Chondrocyte (in vitro differentiated cells): ENCODE results near the gene LIPE. TPM values are rescaled to one million over a fixed set of nuclear protein-coding genes. Genes with fewer than 3 reads are reported as not detected.

ENCODE experiments used
- DNase-seq: peaks from one replicate; pipeline ENCODE4 v3.0.0; 2021; ENCODE audit warnings: mixed read lengths, low spot score
- H3K27ac Mint-ChIP-seq: one replicate; pipeline ENCODE4 v1.8.0; 2021; ENCODE audit warnings: mild to moderate bottlenecking, moderate library complexity, mixed read lengths; ENCODE audit not compliant: unreplicated experiment
- H3K27me3 Mint-ChIP-seq: 2 replicates; pipeline ENCODE4 v1.8.0; 2021; ENCODE audit warnings: low read depth, mixed read lengths
- H3K36me3 Mint-ChIP-seq: 2 replicates; pipeline ENCODE4 v1.8.0; 2021; ENCODE audit warnings: low read depth, mixed read lengths
- H3K4me1 Mint-ChIP-seq: 2 replicates; pipeline ENCODE4 v1.8.0; 2021; ENCODE audit warnings: low read depth, mild to moderate bottlenecking, mixed read lengths
- H3K4me3 Mint-ChIP-seq: one replicate; pipeline ENCODE4 v1.8.0; 2021; ENCODE audit warnings: mild to moderate bottlenecking, moderate library complexity, mixed read lengths; ENCODE audit not compliant: unreplicated experiment
- H3K9me3 Mint-ChIP-seq: 2 replicates; pipeline ENCODE4 v1.8.0; 2021; ENCODE audit warnings: low read depth, mixed read lengths
- total RNA-seq: library from RNA; stranded (reverse); gene quantifications from 3 replicates; pipeline ENCODE4 v1.2.1, GENCODE V29; 2021
- TF ChIP-seq, protein P1 (sequence below): fragments of 200-600 bp; sonication (generic); IDR thresholded peaks from 2 replicates; pipeline ENCODE4 v1.5.0; 2021; ENCODE audit warnings: antibody characterized with exemption, mild to moderate bottlenecking, moderate library complexity

The LIPE gene
- total RNA-seq, 1 donor from 2014 or later, result 3.9 TPM

- peaks cover 18% of the 10 kb centered on the region for H3K4me1 Mint-ChIP-seq
- peak overlapping the region; percentile 39 for H3K27ac Mint-ChIP-seq
- no peaks in the 10 kb centered on the region for H3K36me3 Mint-ChIP-seq
- no peaks in the 10 kb centered on the region for H3K9me3 Mint-ChIP-seq
- TF ChIP-seq, protein P1, sequence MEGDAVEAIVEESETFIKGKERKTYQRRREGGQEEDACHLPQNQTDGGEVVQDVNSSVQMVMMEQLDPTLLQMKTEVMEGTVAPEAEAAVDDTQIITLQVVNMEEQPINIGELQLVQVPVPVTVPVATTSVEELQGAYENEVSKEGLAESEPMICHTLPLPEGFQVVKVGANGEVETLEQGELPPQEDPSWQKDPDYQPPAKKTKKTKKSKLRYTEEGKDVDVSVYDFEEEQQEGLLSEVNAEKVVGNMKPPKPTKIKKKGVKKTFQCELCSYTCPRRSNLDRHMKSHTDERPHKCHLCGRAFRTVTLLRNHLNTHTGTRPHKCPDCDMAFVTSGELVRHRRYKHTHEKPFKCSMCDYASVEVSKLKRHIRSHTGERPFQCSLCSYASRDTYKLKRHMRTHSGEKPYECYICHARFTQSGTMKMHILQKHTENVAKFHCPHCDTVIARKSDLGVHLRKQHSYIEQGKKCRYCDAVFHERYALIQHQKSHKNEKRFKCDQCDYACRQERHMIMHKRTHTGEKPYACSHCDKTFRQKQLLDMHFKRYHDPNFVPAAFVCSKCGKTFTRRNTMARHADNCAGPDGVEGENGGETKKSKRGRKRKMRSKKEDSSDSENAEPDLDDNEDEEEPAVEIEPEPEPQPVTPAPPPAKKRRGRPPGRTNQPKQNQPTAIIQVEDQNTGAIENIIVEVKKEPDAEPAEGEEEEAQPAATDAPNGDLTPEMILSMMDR, result peak; percentile 99
- peak overlapping the region; percentile 76 for H3K4me3 Mint-ChIP-seq
- no peak for DNase-seq
- no peaks in the 10 kb centered on the region for H3K27me3 Mint-ChIP-seq
Observed at GRCh38 chr19:42401365-42402303, 25.6 kb downstream of the LIPE start.

GRCh38 chr19:42400404-42400803 is 26.8 kb downstream of the LIPE start:
- H3K27me3 Mint-ChIP-seq, result no peaks in the 10 kb centered on the region
- H3K4me3 Mint-ChIP-seq, result no peak overlapping the region
- no peaks in the 10 kb centered on the region for H3K36me3 Mint-ChIP-seq
- TF ChIP-seq, protein P1, result no peak
- no peak overlapping the region for H3K27ac Mint-ChIP-seq
- no peaks in the 10 kb centered on the region for H3K9me3 Mint-ChIP-seq
- H3K4me1 Mint-ChIP-seq, result peaks cover 25% of the 10 kb centered on the region
- no peak for DNase-seq

- no peaks in the 10 kb centered on the region for H3K9me3 Mint-ChIP-seq
- no peak for DNase-seq
- no peaks in the 10 kb centered on the region for H3K36me3 Mint-ChIP-seq
- H3K27ac Mint-ChIP-seq, result peak overlapping the region; percentile 97
- H3K27me3 Mint-ChIP-seq, result peaks cover 2% of the 10 kb centered on the region
- peak overlapping the region; percentile 85 for H3K4me3 Mint-ChIP-seq
- TF ChIP-seq, protein P1, result peak; percentile 12
- H3K4me1 Mint-ChIP-seq, result peaks cover 25% of the 10 kb centered on the region
Observed at GRCh38 chr19:42397263-42398166, 29.7 kb downstream of the LIPE start.

DNA sequence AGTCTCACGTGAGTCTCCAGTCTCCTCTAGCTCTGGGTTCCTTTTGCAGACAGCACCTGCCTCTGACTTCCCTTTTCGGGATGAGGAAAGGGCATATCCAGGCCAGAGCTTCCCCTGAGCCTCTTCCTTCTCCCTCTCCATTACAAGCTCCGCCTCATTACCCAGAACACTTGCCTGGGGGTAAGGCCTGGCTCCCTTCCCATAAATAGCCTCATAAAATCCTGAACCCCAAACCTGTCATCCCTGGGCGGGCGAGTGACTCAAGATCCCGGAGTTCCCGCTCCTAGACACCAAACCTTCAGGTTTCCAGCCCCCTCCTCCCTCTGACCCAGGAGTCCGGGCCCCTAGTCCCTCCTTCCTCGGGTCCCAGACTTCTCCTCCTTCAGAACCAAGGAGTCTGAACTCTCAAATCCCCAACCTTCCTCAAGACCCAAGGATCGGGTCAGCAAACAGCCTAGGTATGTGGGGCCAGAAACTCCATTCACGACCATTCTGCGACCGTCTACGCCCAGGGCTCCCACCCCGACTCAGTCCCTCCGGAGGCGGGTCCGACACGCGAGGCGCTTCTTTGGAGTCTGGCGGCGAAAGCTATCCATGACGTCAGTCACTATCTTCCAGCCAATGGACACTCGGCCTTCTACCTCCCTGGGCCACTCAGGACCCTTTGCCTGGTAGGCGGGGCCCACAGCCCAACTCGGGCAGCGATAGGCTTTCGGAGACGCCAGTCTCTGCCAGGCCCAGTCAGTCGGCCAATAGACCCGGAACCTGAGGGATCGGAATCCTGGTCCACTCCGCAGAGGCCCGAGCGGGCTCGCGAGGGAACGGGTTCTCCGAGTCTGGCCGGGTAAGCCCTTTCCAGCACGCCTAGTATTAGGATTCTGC is 30.6 kb downstream of the LIPE start:
- TF ChIP-seq, protein P1, result no peak
- Mint-ChIP-seq H3K27ac (peak overlapping the region; percentile 97), H3K27me3 (peaks cover 7% of the 10 kb centered on the region)

More for the DNA sequence above, 30.6 kb downstream of the LIPE start:
- Mint-ChIP-seq H3K4me1 (peaks cover 25% of the 10 kb centered on the region), H3K4me3 (peak overlapping the region; percentile 85), H3K9me3 (no peaks in the 10 kb centered on the region), H3K36me3 (no peaks in the 10 kb centered on the region)
- DNase-seq, result peak; percentile 100
